Panc1 (cell line): Measurements from ENCODE around the gene MYO16. TPM values are rescaled to one million over a fixed set of nuclear protein-coding genes. Genes with fewer than 3 reads are reported as not detected.

ENCODE experiments used
- ATAC-seq: fragments of 200-7000 bp; cut with Tn5 transposase; 2 replicates; pipeline ENCODE4 v1.9.1; 2020; ENCODE audit warnings: mild to moderate bottlenecking, moderate library complexity
- BruUV-seq: library from RNA; stranded (reverse); fragments of 400-500 nt; replicated peaks from 2 replicates; lab custom pipeline; 2021; lab: Mats Ljungman, UMichigan
- CTCF ChIA-PET: fragments of 300-600 bp; sonication (Branson Sonifier 250); formaldehyde crosslinking; loops from one replicate; lab custom pipeline; 2022; ENCODE audit warnings: antibody characterized with exemption; lab: Charles Lee
- POLR2A ChIA-PET: fragments of 300-600 bp; sonication (Branson Sonifier 250); formaldehyde crosslinking; loops from one replicate; lab custom pipeline; 2022; ENCODE audit warnings: antibody characterized with exemption; lab: Charles Lee
- DNase-seq: peaks from one replicate; pipeline ENCODE4 v3.0.0-alpha.2; 2010; ENCODE audit warnings: low read depth, low spot score
- H3K27ac ChIP-seq: 2 replicates; pipeline ENCODE4 v1.5.1; 2011; ENCODE audit warnings: mild to moderate bottlenecking, low read length, inconsistent platforms
- H3K27me3 ChIP-seq: fragments of 200-500 bp; sonication (Bioruptor generic); 2 replicates; pipeline ENCODE4 v1.6.0; 2014; ENCODE audit warnings: low read length, inconsistent platforms; ENCODE audit not compliant: control insufficient read depth, insufficient read depth
- H3K36me3 ChIP-seq: fragments of 200-500 bp; sonication (Bioruptor generic); 2 replicates; pipeline ENCODE4 v1.5.1; 2014; ENCODE audit warnings: inconsistent platforms, mild to moderate bottlenecking, low read length, moderate library complexity; ENCODE audit not compliant: control insufficient read depth, insufficient read depth
- H3K4me1 ChIP-seq: 2 replicates; pipeline ENCODE4 v1.5.1; 2011; ENCODE audit warnings: inconsistent platforms, mild to moderate bottlenecking, low read length, moderate library complexity; ENCODE audit not compliant: control insufficient read depth, insufficient read depth
- H3K4me3 ChIP-seq, 2 experiments: 2 replicates each; pipeline ENCODE4 v1.5.1; 2011 to 2012; ENCODE audit warnings: low read depth in 2 of 2, low read length in 2 of 2, mild to moderate bottlenecking in 2 of 2, inconsistent platforms in 1 of 2, moderate library complexity in 1 of 2
- H3K9me3 ChIP-seq: fragments of 200-500 bp; sonication (Bioruptor generic); 2 replicates; pipeline ENCODE4 v1.5.1; 2014; ENCODE audit warnings: low read depth, mild to moderate bottlenecking, inconsistent platforms, low read length, moderate library complexity; ENCODE audit not compliant: control insufficient read depth, insufficient read depth
- POLR2AphosphoS5 ChIP-seq: IDR thresholded peaks from 2 replicates; pipeline ENCODE4 v1.6.1; 2012; ENCODE audit warnings: mild to moderate bottlenecking, low read depth, low read length, moderate library complexity
- SIN3A ChIP-seq: IDR thresholded peaks from 2 replicates; pipeline ENCODE4 v1.6.1; 2012; ENCODE audit warnings: low read depth, mild to moderate bottlenecking, low read length, moderate library complexity, borderline replicate concordance; ENCODE audit not compliant: insufficient read depth
- TCF7L2 ChIP-seq: IDR thresholded peaks from 2 replicates; pipeline ENCODE4 v1.6.1; 2011; ENCODE audit warnings: mild to moderate bottlenecking, low read depth, low read length, inconsistent platforms
- in situ Hi-C: cut with HindIII; loops from 2 replicates; pipeline ENCODE4 v1.10.0; 2016; ENCODE audit warnings: low sequenced_read_pairs, low pct_unique_long_range_greater_than_20kb
- intact Hi-C: fragments of 100-400 bp; cut with micrococcal nuclease; formaldehyde crosslinking; loops from one replicate; pipeline ENCODE4 v1.10.0; 2022; ENCODE audit not compliant: unreplicated experiment
- total RNA-seq: library from RNA; stranded (reverse); gene quantifications from one replicate; pipeline ENCODE4 v1.2.1, GENCODE V29; 2021; ENCODE audit not compliant: unreplicated experiment
- TF ChIP-seq, protein P1 (sequence below): fragments of 450-650 bp; IDR thresholded peaks from 2 replicates; pipeline ENCODE4 v1.5.1; 2017; ENCODE audit warnings: mild to moderate bottlenecking
- TF ChIP-seq, protein P2 (sequence below), 2 experiments: IDR thresholded peaks; 2 replicates each; pipeline ENCODE4 v1.6.1; 2011 to 2012; ENCODE audit warnings: low read depth in 2 of 2, control low read depth in 1 of 2, low read length in 1 of 2, mild to moderate bottlenecking in 1 of 2, moderate library complexity in 1 of 2; ENCODE audit not compliant: insufficient read depth in 1 of 2

MYO16 gene
- total RNA-seq, 1 experiment from 2014 or later = 0.08 TPM

DNA sequence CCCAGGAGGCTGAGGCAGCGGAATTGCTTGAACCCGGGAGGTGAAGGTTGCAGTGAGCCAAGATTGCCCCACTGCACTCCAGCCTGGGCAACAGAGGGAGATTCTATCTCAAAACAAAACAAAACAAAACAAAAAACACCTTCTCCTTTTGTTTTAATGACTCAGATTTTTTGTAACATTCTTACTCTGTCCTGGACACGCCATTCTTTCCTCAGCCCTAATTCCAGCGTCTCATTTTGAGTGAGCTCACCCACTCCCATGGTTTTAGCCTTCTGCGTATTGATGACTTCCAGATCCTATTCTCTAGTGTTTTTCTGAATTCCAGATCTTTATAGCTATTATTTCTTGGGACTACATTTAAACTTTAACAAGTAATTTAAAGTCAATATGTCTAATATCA lies 326.3 kb downstream of the MYO16 start:
- no peak for ATAC-seq
- H3K4me1 ChIP-seq = no peaks in the 10 kb centered on the region
- no peak for DNase-seq
- H3K27me3 ChIP-seq = no peaks in the 10 kb centered on the region
- no peak overlapping the region for H3K4me3 ChIP-seq
- ChIA-PET CTCF (no interaction called here), POLR2A (no interaction called here)
- H3K9me3 ChIP-seq = no peaks in the 10 kb centered on the region
- in situ Hi-C loops (no loop called here), intact Hi-C loops (no loop called here)
- no TSS peak for BruUV-seq
- no peak for TF ChIP-seq TCF7L2
- TF ChIP-seq, protein P1, sequence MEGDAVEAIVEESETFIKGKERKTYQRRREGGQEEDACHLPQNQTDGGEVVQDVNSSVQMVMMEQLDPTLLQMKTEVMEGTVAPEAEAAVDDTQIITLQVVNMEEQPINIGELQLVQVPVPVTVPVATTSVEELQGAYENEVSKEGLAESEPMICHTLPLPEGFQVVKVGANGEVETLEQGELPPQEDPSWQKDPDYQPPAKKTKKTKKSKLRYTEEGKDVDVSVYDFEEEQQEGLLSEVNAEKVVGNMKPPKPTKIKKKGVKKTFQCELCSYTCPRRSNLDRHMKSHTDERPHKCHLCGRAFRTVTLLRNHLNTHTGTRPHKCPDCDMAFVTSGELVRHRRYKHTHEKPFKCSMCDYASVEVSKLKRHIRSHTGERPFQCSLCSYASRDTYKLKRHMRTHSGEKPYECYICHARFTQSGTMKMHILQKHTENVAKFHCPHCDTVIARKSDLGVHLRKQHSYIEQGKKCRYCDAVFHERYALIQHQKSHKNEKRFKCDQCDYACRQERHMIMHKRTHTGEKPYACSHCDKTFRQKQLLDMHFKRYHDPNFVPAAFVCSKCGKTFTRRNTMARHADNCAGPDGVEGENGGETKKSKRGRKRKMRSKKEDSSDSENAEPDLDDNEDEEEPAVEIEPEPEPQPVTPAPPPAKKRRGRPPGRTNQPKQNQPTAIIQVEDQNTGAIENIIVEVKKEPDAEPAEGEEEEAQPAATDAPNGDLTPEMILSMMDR = no peak
- TF ChIP-seq SIN3A = no peak
- TF ChIP-seq, protein P2, sequence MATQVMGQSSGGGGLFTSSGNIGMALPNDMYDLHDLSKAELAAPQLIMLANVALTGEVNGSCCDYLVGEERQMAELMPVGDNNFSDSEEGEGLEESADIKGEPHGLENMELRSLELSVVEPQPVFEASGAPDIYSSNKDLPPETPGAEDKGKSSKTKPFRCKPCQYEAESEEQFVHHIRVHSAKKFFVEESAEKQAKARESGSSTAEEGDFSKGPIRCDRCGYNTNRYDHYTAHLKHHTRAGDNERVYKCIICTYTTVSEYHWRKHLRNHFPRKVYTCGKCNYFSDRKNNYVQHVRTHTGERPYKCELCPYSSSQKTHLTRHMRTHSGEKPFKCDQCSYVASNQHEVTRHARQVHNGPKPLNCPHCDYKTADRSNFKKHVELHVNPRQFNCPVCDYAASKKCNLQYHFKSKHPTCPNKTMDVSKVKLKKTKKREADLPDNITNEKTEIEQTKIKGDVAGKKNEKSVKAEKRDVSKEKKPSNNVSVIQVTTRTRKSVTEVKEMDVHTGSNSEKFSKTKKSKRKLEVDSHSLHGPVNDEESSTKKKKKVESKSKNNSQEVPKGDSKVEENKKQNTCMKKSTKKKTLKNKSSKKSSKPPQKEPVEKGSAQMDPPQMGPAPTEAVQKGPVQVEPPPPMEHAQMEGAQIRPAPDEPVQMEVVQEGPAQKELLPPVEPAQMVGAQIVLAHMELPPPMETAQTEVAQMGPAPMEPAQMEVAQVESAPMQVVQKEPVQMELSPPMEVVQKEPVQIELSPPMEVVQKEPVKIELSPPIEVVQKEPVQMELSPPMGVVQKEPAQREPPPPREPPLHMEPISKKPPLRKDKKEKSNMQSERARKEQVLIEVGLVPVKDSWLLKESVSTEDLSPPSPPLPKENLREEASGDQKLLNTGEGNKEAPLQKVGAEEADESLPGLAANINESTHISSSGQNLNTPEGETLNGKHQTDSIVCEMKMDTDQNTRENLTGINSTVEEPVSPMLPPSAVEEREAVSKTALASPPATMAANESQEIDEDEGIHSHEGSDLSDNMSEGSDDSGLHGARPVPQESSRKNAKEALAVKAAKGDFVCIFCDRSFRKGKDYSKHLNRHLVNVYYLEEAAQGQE (IDR thresholded peaks at IDR 0.05; ENCODE audit: insufficient read depth in 1 of 2, low read depth in 2 of 2, low read length in 1 of 2) = no peak
- TF ChIP-seq POLR2AphosphoS5 = no peak
- H3K36me3 ChIP-seq = no peaks in the 10 kb centered on the region
- H3K27ac ChIP-seq = no peak overlapping the region

DNA sequence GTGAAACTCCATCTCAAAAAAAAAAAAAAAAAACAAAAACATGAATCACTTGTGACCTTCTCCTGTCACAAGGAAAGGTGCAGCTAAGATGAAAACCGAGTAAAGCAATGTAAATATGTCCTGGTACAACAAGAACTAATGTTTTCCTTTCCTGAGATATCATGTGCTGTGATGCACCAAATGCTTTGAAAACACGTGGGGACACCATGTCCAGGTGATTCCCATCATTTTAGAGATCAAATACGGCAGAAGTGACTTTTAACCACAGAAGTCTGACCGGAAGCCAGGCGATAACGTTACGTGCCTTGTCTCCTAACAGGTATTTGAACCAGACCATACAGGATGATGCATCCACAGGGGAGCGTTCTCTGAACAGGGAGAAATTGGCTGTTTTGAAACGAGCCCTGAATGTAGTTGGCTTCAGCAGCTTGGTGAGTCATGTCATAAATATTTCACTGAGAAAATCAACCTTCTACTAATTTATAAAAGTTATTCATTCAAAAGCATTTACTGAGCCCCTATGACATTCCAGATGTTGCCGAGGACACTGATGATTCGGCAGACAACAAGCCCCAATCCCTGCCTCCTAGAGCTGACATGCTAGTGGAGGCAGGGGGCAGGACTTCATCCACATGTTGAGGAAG lies 328.1 kb downstream of the MYO16 start:
- ChIA-PET POLR2A (no interaction called here), CTCF (interaction anchor here (0.7 kb wide), 1 partner anchor 1412 kb away, joined by 6 read pairs; no protein-coding TSS in a partner anchor)
- H3K4me1 ChIP-seq = no peaks in the 10 kb centered on the region
- in situ Hi-C loops (no loop called here), intact Hi-C loops (no loop called here)
- no peak overlapping the region for H3K4me3 ChIP-seq
- H3K36me3 ChIP-seq = no peaks in the 10 kb centered on the region
- no peak for DNase-seq
- no peaks in the 10 kb centered on the region for H3K27me3 ChIP-seq
- H3K27ac ChIP-seq = no peak overlapping the region
- BruUV-seq = no TSS peak
- no peak for TF ChIP-seq TCF7L2
- TF ChIP-seq, protein P1 = no peak
- TF ChIP-seq, protein P2 (IDR thresholded peaks at IDR 0.05; ENCODE audit: insufficient read depth in 1 of 2, low read depth in 2 of 2, low read length in 1 of 2) = no peak
- TF ChIP-seq SIN3A = no peak
- TF ChIP-seq POLR2AphosphoS5 = no peak
- ATAC-seq = 0 out of 2 replicates have a peak, but pooled peaks have one; percentile 48
- no peaks in the 10 kb centered on the region for H3K9me3 ChIP-seq
